GM18858 (cell line): ENCODE measurements around the gene HPN.
"Not testable (repeated sequence)": the region's sequence is repeated elsewhere in the genome, so short reads cannot be mapped to it uniquely, and the experiment has no call there.

Experiments
- ATAC-seq: cut with Tn5 transposase; IDR thresholded peaks from one replicate; pipeline ENCODE4 v1.9.1; 2021; ENCODE audit not compliant: unreplicated experiment

HPN gene

GRCh38 chr19:35027009-35027408 lies 14.5 kb upstream of the HPN start:
- ATAC-seq = no peak

DNA sequence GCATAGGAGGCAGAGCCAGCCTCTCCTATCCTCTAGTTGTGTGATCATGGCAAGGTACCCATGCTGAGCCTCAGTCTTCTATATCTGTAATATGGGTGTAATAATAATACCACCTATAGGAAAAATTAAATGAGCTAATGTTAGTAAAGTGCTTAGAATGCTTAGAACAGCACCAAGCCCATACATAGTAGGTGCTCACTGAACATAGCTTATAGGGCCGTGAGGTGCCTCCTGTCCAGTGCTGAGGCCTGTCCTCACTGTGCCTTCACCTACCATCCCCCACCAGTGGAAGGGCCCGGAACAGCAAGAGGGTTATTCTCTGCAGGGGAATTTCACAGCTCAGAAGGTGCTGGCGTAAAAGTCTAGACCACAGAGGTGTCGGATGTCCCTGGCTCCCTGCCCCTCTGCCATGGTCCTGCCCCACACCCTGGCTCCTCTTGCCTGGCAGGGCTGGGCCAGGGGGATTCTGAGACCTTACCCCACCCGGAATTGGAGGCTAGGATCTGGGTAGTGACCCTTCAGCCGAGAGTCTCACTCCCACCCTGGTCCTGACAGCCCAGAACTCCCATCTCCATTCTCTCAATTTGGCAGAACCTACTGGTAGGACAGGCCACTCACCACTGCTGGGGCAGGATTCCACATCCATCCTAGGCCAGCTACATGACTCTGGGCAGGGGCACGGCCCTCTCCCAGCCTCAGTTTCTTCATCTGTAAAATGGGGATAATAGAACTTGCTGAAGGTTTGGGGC lies 13.5 kb upstream of the HPN start:
- ATAC-seq = no peak

GRCh38 chr19:35028600-35028885 lies 13.0 kb upstream of the HPN start:
- ATAC-seq = not testable (repeated sequence)

GRCh38 chr19:35029275-35029736 lies 12.2 kb upstream of the HPN start:
- not testable (repeated sequence) for ATAC-seq

GRCh38 chr19:35029737-35030256 lies 11.7 kb upstream of the HPN start:
- ATAC-seq = no peak

DNA sequence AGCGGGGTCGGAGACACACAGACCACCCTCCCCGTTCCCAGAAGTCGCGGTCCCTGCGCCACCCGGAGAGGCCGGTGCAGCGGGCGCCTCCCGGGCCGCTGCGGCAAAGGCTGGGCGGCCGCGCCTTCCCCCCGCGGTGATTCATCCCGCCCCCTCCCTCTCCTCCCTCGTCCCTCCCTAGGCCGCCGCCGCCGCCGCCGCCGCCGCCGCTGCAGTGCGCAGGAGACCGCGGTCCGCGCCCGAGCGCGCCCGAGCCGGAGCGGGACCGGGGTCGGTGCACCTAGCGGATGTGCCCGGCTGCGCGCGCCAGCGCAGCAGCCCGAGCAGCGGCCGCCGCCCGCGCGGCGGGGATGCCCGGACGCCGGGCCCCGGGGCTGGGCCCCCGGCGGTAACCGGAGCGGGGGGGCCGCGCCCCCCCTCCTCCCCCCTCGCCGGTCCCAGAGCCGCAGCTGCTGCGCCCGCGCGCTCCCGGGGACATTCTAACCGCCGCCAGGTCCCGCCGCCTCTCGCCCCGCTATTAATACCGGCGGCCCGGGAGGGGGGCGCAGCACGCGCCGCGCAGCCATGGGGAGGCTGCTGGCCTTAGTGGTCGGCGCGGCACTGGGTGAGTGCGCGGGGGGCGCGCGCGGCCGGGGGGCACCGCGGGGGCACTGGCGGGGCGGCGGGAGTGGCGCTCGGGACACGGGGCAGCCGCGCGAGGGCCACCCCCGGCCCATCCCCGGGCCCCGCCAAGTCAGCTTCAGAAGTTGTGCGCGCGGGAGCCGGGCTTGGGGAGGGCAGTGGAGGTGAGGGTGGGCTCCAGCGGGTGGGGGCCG lies 11.1 kb upstream of the HPN start, which contains the start of gene SCN1B:
Gene SCN1B, plus strand, starts transcription at position 214 of the 815 bp plus-strand sequence. Its CDS starts 351 bp downstream, at position 565.
- no peak for ATAC-seq

GRCh38 chr19:35031072-35031881 lies 10.2 kb upstream of the HPN start:
- ATAC-seq = no peak

DNA sequence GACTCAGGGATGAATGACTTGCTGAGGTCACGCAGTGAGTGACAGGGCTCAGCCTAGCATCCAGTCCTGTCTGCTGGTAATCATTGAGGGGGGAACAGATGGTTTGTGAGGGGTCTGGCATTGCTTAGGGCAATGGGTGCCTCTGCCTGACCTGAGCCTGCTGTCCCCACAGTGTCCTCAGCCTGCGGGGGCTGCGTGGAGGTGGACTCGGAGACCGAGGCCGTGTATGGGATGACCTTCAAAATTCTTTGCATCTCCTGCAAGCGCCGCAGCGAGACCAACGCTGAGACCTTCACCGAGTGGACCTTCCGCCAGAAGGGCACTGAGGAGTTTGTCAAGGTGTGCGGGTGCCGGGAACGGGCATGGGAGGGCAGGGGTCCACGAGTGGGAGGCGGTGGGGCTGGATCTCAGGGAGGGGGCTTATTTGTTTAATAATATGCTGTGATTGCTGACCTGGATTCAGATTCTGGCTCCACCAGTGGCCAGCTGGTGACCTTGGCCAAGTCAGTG lies 9.1 kb upstream of the HPN start:
- ATAC-seq = no peak

GRCh38 chr19:35033067-35034004 lies 8.2 kb upstream of the HPN start:
- no peak for ATAC-seq

DNA sequence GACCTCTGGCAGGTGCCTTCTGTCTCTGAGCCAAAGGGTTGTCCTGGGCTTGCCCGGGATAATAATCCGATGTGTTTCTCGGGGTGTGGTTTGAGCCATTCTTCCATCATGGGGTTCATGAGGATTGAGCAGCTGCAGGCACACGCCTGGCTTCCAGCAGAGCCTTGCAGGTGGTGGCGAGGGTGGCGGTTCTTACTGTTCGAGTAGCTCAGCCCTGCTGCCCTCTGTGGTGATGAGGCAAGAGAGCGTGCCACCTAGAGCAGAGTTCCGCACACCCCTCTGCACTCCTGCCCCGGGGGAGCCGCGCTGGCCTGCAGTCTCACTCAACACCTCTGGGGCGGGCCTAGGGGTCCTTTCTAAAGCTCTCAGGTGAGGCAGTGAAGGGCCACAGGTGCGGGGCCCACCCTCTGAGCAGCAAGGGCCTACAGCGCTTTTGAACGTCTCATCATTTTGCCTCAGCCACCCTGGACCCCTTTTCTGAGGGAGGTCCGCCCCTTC lies 7.5 kb upstream of the HPN start:
- no peak for ATAC-seq

DNA sequence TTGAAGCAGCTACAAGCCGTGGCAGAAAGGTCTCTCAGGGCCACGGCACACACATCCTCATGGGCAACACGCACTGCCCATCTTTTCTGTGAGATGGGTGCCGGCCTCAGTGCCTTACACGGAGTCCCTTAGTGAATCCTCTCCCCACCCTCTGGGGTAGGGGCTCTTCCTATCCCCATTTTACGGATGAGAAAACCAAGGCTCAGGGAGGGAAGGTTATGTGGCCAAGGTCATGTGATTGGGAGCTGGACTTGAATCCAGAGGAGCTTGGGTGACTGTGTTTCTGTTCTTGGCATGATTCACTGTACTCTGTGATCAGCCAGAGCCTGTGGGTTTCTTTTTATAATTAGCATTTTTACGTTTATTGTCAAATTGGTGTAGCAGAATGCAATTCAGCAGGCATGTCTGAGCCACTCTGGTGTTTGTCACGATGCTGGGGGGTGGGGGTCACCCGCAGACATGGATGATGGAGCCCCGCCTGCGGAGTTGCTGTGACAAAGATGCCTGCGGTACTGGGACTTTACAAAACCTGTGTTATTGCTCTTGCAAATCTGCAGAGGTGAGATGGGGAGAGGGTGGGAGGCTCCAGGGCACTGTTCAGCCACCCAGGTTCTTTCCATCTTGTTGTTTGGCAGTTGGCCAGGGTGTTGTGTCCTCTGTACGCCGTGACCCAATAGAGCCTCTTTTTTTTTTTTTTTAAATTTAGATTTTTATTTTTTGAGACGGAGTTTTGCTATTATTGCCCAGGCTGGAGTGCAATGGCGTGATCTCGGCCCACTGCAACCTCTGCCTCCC lies 6.7 kb upstream of the HPN start:
- ATAC-seq = no peak

- no peak for ATAC-seq
Observed at GRCh38 chr19:35037716-35038622, 3.6 kb upstream of the HPN start.

DNA sequence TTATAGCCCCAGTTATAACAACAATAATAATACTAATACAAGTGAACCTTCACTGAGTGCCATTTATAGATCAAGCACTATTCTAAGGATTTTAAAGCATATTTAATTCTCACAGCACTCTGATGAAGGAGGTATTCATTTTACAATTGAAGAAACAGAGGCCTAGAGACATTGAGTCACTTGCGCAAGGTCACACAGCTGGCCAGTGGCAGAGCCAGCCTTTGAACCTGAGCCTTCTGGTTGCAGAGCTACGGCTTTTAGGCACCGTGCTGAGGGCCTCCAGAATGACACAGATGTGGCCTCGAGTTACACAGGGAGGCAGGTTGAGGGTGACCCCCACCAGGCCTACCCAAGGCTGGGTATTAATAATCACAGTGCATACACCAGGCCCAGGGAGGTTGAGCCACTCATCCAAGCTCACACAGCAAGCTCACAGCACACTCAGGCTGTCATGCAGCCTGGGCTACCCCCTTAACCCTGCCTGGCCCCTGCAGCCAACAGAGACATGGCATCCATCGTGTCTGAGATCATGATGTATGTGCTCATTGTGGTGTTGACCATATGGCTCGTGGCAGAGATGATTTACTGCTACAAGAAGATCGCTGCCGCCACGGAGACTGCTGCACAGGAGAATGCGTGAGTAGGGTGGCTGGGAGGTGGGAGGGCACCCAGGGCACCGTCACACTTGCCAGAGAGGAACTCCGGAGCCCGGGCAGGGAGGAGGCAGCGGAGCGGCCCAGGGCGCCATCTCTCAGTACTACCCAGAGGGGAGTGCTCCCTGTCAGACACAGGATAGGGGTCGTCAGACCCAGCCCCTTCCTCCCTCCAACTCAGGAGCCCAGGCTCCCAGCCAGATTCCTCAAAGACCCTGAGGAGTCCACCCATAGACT lies 2.7 kb upstream of the HPN start:
- ATAC-seq = no peak

DNA sequence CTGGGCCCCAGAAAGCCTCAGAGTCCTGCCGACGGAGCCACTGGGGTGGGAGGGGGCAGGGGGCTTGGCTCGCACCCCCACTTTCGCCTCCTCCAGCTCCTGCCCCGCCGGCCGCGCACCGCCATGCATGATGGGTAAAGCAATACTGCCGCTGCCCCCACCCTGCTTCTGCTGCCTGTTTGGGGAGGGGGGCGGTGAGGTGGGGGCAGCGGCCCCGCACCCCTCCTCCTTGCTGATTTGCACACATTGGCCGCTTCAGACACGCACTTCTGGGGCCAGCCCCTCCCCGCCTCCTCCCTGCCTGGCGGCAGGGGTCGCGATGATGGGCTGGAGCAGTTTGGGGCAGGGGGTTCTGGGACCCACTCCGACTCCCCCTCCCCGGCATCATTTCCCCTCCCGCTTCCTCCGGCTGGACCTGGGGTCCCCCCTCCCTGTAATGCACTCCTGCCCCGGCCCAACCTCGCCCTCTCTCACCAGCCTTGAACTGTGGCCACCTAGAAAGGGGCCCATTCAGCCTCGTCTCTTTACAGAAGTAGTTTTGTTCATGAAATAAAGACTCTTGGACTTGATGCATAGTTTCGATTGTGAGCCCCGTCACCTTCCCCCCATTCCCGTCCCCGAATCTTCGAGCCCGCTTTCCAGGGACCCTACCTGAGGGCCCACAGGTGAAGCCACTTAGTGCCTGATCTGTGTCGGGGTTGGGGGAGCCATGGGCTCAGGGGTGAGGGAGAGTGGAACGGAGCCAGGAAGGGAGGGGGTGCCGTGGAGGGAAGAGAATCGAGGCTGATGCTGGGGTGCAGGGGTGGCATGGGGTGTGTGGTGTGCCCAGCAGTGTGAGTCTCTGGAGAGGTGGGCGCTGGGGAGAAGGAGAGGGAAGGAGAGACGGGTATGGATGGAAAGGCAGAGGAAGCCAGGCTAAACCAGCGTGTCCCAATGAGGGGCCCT lies 1.4 kb upstream of the HPN start:
- ATAC-seq = no peak

GRCh38 chr19:35040826-35041547 lies 534 bp upstream of the HPN start:
- no peak for ATAC-seq
